ENCODE measurements around the gene TMEM108. TPM values are rescaled to one million over a fixed set of nuclear protein-coding genes. Genes with fewer than 3 reads are reported as not detected.

The TMEM108 gene
- polyA plus RNA-seq, 1 of the 3 experiments (the other 2 are of a cell fraction): 8.6 TPM

- 73% methylated on average over 2 of the region's 16 CpGs for WGBS (ENCODE audit: low lambda C conversion rate)
- no peak overlapping the region for H3K4me3 ChIP-seq (ENCODE audit: low read depth in 2 of 2, low read length in 1 of 2)
- H3K9me2 ChIP-seq: no peaks in the 10 kb centered on the region
- H3F3A ChIP-seq (replicated peaks; ENCODE audit: insufficient read depth): no peaks in the 10 kb centered on the region
- ChIA-PET POLR2A (no interaction called here), CTCF (interaction anchor here (1.3 to 13.1 kb wide), 5 partner anchors 339 to 657 kb away, joined by 3 to 178 read pairs (median 81); partner anchors contain the start of gene TMEM108)
- TF ChIP-seq GATA2 (CRISPR knock-in tag; IDR thresholded peaks at IDR 0.05) (no peak), SIN3A (IDR thresholded peaks at IDR 0.05; ENCODE audit: borderline replicate concordance, low read depth, low read length) (no peak)
- TF ChIP-seq, protein P1, sequence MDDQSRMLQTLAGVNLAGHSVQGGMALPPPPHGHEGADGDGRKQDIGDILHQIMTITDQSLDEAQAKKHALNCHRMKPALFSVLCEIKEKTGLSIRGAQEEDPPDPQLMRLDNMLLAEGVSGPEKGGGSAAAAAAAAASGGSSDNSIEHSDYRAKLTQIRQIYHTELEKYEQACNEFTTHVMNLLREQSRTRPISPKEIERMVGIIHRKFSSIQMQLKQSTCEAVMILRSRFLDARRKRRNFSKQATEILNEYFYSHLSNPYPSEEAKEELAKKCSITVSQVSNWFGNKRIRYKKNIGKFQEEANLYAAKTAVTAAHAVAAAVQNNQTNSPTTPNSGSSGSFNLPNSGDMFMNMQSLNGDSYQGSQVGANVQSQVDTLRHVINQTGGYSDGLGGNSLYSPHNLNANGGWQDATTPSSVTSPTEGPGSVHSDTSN (IDR thresholded peaks at IDR 0.05): no peak
- no peak overlapping the region for H2AFZ ChIP-seq (ENCODE audit: low read depth)
- peaks cover 15 to 52% of the 10 kb centered on the region in 2 experiments; a peak in 3 of 4 replicates for H3K4me1 ChIP-seq (ENCODE audit: control insufficient read depth in 1 of 2, insufficient read depth in 2 of 2, low read depth in 1 of 2, low read length in 1 of 2)
- no peak overlapping the region; a peak in 1 of 4 replicates for H3K27ac ChIP-seq (ENCODE audit: low read depth in 2 of 2, low read length in 1 of 2)
- no peaks in the 10 kb centered on the region for H3K9me3 ChIP-seq
- no peaks in the 10 kb centered on the region for H4K20me1 ChIP-seq (ENCODE audit: insufficient read depth)
- no peaks in the 10 kb centered on the region for H3K79me2 ChIP-seq (ENCODE audit: insufficient read depth)
- no peak overlapping the region for H3K9ac ChIP-seq
- no peaks in the 10 kb centered on the region for H3K27me3 ChIP-seq (ENCODE audit: insufficient read depth)
- no peak overlapping the region for H3K4me2 ChIP-seq
- H3K36me3 ChIP-seq (replicated peaks in 1 of 2; ENCODE audit: control insufficient read depth in 1 of 2, insufficient read depth in 2 of 2, low read length in 1 of 2): no peaks in the 10 kb centered on the region
- no peak for DNase-seq
These were observed 342.5 kb downstream of the TMEM108 start for GRCh38 chr3:133380481-133381225.

- TF ChIP-seq NFIC (IDR thresholded peaks at IDR 0.05; ENCODE audit: borderline replicate concordance) (no peak), RCOR1 (IDR thresholded peaks at IDR 0.05; ENCODE audit: low read length) (no peak), TAF1 (IDR thresholded peaks at IDR 0.05; ENCODE audit: borderline replicate concordance, low read depth, low read length) (no peak), MEF2A (IDR thresholded peaks at IDR 0.05; ENCODE audit: borderline replicate concordance, low read depth) (no peak), ELF1 (IDR thresholded peaks at IDR 0.05) (no peak), EZH2phosphoT487 (IDR thresholded peaks at IDR 0.05; ENCODE audit: borderline replicate concordance, low read depth) (no peak), FOXJ3 (CRISPR knock-in tag; IDR thresholded peaks at IDR 0.05) (no peak), SIN3A (IDR thresholded peaks at IDR 0.05; ENCODE audit: borderline replicate concordance, low read depth, low read length) (no peak), RFX5 (IDR thresholded peaks at IDR 0.05; ENCODE audit: low read length) (no peak), YY1 (IDR thresholded peaks at IDR 0.05; ENCODE audit: low read depth) (no peak), EP300 (IDR thresholded peaks at IDR 0.05; ENCODE audit: borderline replicate concordance in 1 of 2, low read depth in 1 of 2, low read length in 1 of 2) (no peak)
- TF ChIP-seq, protein P2, sequence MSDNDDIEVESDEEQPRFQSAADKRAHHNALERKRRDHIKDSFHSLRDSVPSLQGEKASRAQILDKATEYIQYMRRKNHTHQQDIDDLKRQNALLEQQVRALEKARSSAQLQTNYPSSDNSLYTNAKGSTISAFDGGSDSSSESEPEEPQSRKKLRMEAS (IDR thresholded peaks at IDR 0.05; ENCODE audit: low read depth): no peak
- H3K4me3 ChIP-seq (ENCODE audit: low read depth in 2 of 2, low read length in 1 of 2): no peak overlapping the region
- 74% methylated on average over 4 of the region's 4 CpGs for WGBS (ENCODE audit: low lambda C conversion rate)
- H3F3A ChIP-seq (replicated peaks; ENCODE audit: insufficient read depth): no peaks in the 10 kb centered on the region
- H3K9me3 ChIP-seq: no peaks in the 10 kb centered on the region
- no peak overlapping the region for H3K4me2 ChIP-seq
- no peak overlapping the region for H3K9ac ChIP-seq
- no peak for DNase-seq
- no peaks in the 10 kb centered on the region for H3K9me2 ChIP-seq
- ChIA-PET CTCF (interaction anchor here (1.2 to 13.1 kb wide), 10 partner anchors 8 to 658 kb away, joined by 3 to 178 read pairs (median 6); partner anchors contain the start of gene TMEM108), POLR2A (no interaction called here)
- no peaks in the 10 kb centered on the region for H3K36me3 ChIP-seq (replicated peaks in 1 of 2; ENCODE audit: control insufficient read depth in 1 of 2, insufficient read depth in 2 of 2, low read length in 1 of 2)
- peaks cover 7 to 45% of the 10 kb centered on the region in 2 experiments; a peak in 2 of 4 replicates for H3K4me1 ChIP-seq (ENCODE audit: control insufficient read depth in 1 of 2, insufficient read depth in 2 of 2, low read depth in 1 of 2, low read length in 1 of 2)
- H3K79me2 ChIP-seq (ENCODE audit: insufficient read depth): no peaks in the 10 kb centered on the region
- no peaks in the 10 kb centered on the region for H4K20me1 ChIP-seq (ENCODE audit: insufficient read depth)
- H3K27me3 ChIP-seq (ENCODE audit: insufficient read depth): no peaks in the 10 kb centered on the region
- no peak overlapping the region; a peak in 1 of 4 replicates for H3K27ac ChIP-seq (ENCODE audit: low read depth in 2 of 2, low read length in 1 of 2)
- no peak overlapping the region for H2AFZ ChIP-seq (ENCODE audit: low read depth)
These were observed 343.3 kb downstream of the TMEM108 start for GRCh38 chr3:133381346-133382109.

Data from SK-N-SH (cell line).